ENCODE measurements around the gene RNF212B.

- TF ChIP-seq, protein P1, sequence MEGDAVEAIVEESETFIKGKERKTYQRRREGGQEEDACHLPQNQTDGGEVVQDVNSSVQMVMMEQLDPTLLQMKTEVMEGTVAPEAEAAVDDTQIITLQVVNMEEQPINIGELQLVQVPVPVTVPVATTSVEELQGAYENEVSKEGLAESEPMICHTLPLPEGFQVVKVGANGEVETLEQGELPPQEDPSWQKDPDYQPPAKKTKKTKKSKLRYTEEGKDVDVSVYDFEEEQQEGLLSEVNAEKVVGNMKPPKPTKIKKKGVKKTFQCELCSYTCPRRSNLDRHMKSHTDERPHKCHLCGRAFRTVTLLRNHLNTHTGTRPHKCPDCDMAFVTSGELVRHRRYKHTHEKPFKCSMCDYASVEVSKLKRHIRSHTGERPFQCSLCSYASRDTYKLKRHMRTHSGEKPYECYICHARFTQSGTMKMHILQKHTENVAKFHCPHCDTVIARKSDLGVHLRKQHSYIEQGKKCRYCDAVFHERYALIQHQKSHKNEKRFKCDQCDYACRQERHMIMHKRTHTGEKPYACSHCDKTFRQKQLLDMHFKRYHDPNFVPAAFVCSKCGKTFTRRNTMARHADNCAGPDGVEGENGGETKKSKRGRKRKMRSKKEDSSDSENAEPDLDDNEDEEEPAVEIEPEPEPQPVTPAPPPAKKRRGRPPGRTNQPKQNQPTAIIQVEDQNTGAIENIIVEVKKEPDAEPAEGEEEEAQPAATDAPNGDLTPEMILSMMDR (IDR thresholded peaks at IDR 0.05) = no peak
- no peak for TF ChIP-seq POLR2A (IDR thresholded peaks at IDR 0.05)
These were observed 30.6 kb upstream of the RNF212B start for GRCh38 chr14:23207146-23207540.
